ENCODE measurements around the gene TOGARAM2. TPM values are rescaled to one million over a fixed set of nuclear protein-coding genes. Genes with fewer than 3 reads are reported as not detected.
"Not testable (repeated sequence)": the region's sequence is repeated elsewhere in the genome, so short reads cannot be mapped to it uniquely, and the experiment has no call there.

The TOGARAM2 gene
- total RNA-seq, 1 donor from 2014 or later = 38.0 TPM

GRCh38 chr2:28972778-28973335 is 8.2 kb upstream of the TOGARAM2 start:
- intact Hi-C loops (cut with DNase I) = no loop called here
- DNase-seq (ENCODE audit: missing footprints) (no peak), ATAC-seq (no peak)

GRCh38 chr2:28974252-28974651 is 6.8 kb upstream of the TOGARAM2 start:
- DNase-seq (ENCODE audit: missing footprints) (no peak), ATAC-seq (no peak)
- intact Hi-C loops (cut with DNase I) = no loop called here

GRCh38 chr2:28975671-28976070 is 5.4 kb upstream of the TOGARAM2 start:
- no peak for DNase-seq (ENCODE audit: missing footprints)
- intact Hi-C loops (cut with DNase I) = no loop called here

DNA sequence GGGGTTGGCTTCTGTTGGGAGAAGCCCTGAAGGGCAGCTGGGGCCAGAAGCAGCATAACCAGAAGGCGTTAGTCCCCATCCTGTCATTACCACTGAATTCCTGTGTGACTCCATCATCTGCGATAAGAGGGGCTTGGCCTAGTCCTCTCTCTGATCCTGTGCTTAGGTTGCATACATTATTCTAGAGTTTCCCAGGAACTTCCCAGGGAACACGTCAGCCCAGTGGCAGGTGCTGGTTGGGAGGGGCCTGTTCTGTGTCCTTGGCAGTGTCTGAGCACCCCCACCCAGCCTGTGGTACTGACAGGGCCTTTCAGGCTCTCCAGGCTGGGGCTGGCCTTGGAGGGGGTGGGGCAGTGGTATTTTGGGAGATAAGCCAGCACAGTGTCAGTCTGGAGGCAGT is 4.5 kb upstream of the TOGARAM2 start:
- ATAC-seq (peak; percentile 38), DNase-seq (ENCODE audit: missing footprints) (no peak)
- intact Hi-C loops (cut with DNase I) = no loop called here

More at GRCh38 chr2:28975671-28976070, 5.4 kb upstream of the TOGARAM2 start:
- no peak for ATAC-seq

GRCh38 chr2:28977176-28977875 is 3.8 kb upstream of the TOGARAM2 start:
- DNase-seq (ENCODE audit: missing footprints) (no peak), ATAC-seq (no peak)
- intact Hi-C loops (cut with DNase I) = no loop called here

- DNase-seq (ENCODE audit: missing footprints); intact Hi-C loops (cut with DNase I); ATAC-seq: not testable (repeated sequence)
Measured at GRCh38 chr2:28978001-28978400, 3.1 kb upstream of the TOGARAM2 start.

- DNase-seq (ENCODE audit: missing footprints) = no peak
- intact Hi-C loops (cut with DNase I) = no loop called here
- ATAC-seq = no peak
Measured at GRCh38 chr2:28978606-28979005, 2.5 kb upstream of the TOGARAM2 start.

GRCh38 chr2:28979041-28979440 is 2.1 kb upstream of the TOGARAM2 start:
- ATAC-seq (no peak), DNase-seq (ENCODE audit: missing footprints) (no peak)
- intact Hi-C loops (cut with DNase I) = no loop called here

- ATAC-seq = no peak
- no peak for DNase-seq (ENCODE audit: missing footprints)
- intact Hi-C loops (cut with DNase I) = no loop called here
Measured at GRCh38 chr2:28979576-28980366, 1.3 kb upstream of the TOGARAM2 start.

DNA sequence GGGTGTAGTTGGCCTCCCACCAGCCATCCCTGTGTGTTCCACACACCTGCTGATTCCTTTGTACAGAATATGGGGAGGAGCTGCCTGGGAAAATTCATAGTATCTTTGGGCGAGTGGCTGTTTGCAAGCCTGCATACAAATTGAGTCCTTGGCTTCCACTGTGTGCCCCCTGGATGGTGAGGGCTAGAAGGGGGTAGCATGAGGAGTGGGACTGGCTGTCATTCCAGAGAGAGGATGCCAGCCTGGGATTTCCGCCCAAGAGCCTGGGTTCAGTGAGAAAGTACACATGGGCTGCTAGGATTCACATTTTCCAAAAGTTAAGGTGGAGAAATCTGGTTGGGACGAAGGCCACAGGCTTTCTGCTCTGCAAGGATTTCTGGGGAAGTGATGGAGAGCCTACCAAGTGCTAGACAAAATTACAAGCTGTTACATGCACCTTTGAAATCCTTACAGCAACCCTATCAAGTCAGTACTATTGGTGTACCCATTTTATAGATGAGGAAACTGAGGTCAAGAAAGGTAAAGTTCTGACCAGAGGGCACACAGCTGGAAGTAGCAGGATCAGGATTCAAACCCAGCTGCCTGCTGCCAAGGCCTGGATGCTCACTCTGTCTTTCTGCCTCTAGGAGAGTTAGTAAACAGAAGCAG is 606 bp upstream of the TOGARAM2 start:
- DNase-seq (ENCODE audit: missing footprints) (no peak), ATAC-seq (no peak)
- intact Hi-C loops (cut with DNase I) = loop anchor here (1.0 kb wide), 1 partner anchor 31 kb away; no protein-coding TSS in a partner anchor

GRCh38 chr2:28981620-28982376 is 700 bp downstream of the TOGARAM2 start:
- DNase-seq (ENCODE audit: missing footprints) = no peak
- peak; percentile 59 for ATAC-seq
- intact Hi-C loops (cut with DNase I) = loop anchor here (1.0 kb wide), 1 partner anchor 30 kb away; no protein-coding TSS in a partner anchor

DNA sequence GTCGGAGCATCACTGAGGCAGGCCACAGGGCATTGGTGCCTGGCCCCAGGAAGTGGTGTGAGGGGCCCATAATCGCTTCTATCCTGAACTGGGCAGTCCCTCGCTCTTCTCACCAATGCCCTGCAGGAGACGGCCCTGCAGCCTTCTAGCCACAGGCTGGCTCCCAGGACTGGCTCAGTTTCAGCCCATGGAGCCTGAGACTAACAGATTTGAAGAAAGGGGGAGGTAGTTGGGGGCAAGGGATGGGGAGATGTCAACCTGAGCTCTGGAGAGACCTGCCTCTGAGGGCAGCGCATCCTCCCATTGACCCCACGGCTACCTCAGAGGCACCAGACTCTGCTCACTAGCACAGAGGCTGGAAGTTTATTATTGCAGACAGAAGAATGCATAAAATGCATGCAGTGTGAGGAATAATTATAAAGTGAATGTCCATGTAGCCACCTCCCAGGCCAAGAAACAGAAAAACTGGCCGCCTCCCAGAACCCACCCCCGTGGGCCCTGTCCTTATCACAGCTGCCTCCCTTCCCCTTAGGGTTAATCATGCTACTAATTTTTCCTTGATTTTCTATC is 1.4 kb downstream of the TOGARAM2 start:
- no peak for DNase-seq (ENCODE audit: missing footprints)
- intact Hi-C loops (cut with DNase I) = no loop called here
- ATAC-seq = no peak

GRCh38 chr2:28986429-28986828 is 5.3 kb downstream of the TOGARAM2 start:
- intact Hi-C loops (cut with DNase I) = no loop called here
- DNase-seq (ENCODE audit: missing footprints) = no peak
- ATAC-seq = no peak

GRCh38 chr2:28989973-28990372 is 8.9 kb downstream of the TOGARAM2 start:
- no peak for ATAC-seq
- DNase-seq (ENCODE audit: missing footprints) = no peak
- intact Hi-C loops (cut with DNase I) = no loop called here

DNA sequence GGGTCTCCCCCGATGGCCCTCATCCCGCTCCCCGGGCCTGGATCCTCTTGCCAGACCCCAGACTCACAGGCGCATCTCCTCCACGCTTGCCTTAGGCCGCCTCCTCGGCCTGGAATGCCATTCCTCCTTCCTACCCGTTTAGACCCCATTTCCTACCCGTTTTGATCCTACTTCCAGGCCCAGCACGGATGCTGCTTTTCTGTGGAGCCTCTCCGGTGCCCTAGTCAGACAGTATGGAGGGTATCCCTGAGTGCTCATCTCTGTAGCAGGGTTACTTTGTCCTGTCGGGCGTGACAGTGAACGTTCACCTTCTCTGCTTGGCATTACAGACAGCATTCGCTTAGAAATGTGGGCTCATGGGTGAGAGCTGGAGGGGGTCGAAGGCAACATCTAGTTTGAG is 9.3 kb downstream of the TOGARAM2 start:
- no peak for DNase-seq (ENCODE audit: missing footprints)
- ATAC-seq = no peak
- intact Hi-C loops (cut with DNase I) = no loop called here

DNA sequence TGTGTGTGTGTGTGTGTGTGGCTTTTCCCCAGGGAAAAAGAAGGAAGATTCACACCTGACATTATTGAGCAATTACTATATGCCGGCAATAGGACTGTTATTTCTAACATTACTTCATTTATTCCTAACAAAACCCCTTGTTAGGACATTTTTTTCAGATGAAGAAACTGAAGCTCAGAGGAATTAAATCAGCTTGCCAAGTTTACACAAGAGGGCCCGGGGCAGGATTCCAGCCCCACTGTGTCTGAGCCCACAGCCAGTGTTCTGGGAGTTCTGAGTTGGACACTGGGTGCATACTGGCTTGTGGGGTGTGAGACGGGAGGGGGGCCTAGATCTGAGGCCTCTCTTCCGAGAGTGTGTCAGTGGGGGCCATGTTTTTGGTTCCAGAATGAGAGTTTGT is 9.9 kb downstream of the TOGARAM2 start:
- intact Hi-C loops (cut with DNase I) = no loop called here
- ATAC-seq = no peak
- no peak for DNase-seq (ENCODE audit: missing footprints)

- DNase-seq (ENCODE audit: missing footprints) = no peak
- no peak for ATAC-seq
Measured at GRCh38 chr2:28991460-28991859, 10.4 kb downstream of the TOGARAM2 start.

GRCh38 chr2:28993206-28993960 is 12.3 kb downstream of the TOGARAM2 start:
- ATAC-seq = peak; percentile 55
- no peak for DNase-seq (ENCODE audit: missing footprints)
- intact Hi-C loops (cut with DNase I) = no loop called here

More at GRCh38 chr2:28991460-28991859, 10.4 kb downstream of the TOGARAM2 start:
- intact Hi-C loops (cut with DNase I) = no loop called here

Measured in Right ventricle myocardium inferior (tissue), 1 donor.